GM12878 (cell line): Measurements from ENCODE around the gene GALNT12. TPM values are rescaled to one million over a fixed set of nuclear protein-coding genes. Genes with fewer than 3 reads are reported as not detected.

Experiments used
- ATAC-seq: fragments of 200-7000 bp; cut with Tn5 transposase; 3 replicates; pipeline ENCODE4 v1.9.1; 2020; ENCODE audit warnings: mild to moderate bottlenecking, moderate library complexity
- BruUV-seq: library from RNA; stranded (reverse); fragments of 400-500 nt; replicated peaks from 2 replicates; lab custom pipeline; 2021; lab: Mats Ljungman, UMichigan
- CTCF ChIA-PET: fragments of 300-600 bp; sonication (Branson Sonifier 250); formaldehyde crosslinking; extraction: SDS; loops from one replicate; lab custom pipeline; 2021; ENCODE audit warnings: inconsistent platforms; lab: Yijun Ruan, JAX
- POLR2A ChIA-PET: fragments of 350-600 bp; formaldehyde crosslinking; extraction: SDS; loops from one replicate; lab custom pipeline; 2021; ENCODE audit warnings: inconsistent platforms; lab: Charles Lee
- RAD21 ChIA-PET: fragments of 300-600 bp; sonication (Branson Sonifier 250); formaldehyde crosslinking; loops from one replicate; lab custom pipeline; 2023; ENCODE audit warnings: antibody characterized with exemption; ENCODE audit not compliant: unreplicated experiment; lab: Charles Lee
- SMC1A ChIA-PET: fragments of 300-600 bp; sonication (Branson Sonifier 250); formaldehyde crosslinking; loops from one replicate; lab custom pipeline; 2023; ENCODE audit not compliant: unreplicated experiment, uncharacterized antibody; lab: Charles Lee
- DNase-seq: peaks from one replicate; pipeline ENCODE4 v3.0.0-alpha.2; 2011; ENCODE audit warnings: low read depth, low spot score
- FAIRE-seq: peaks from 3 replicates; lab custom pipeline; 2011; peaks lifted over from hg19 to GRCh38; lab: Jason Lieb, UNC
- H2AFZ ChIP-seq: 2 replicates; pipeline ENCODE4 v1.6.0; 2011; ENCODE audit warnings: low read depth, low read length, control low read depth; ENCODE audit not compliant: control insufficient read depth
- H3K27ac ChIP-seq: 2 replicates; pipeline ENCODE4 v1.5.1; 2011; ENCODE audit warnings: control low read depth; ENCODE audit not compliant: control insufficient read depth, insufficient read depth
- H3K27me3 ChIP-seq, 2 experiments: replicated peaks in 1 of 2; 2 replicates each; pipeline versions ENCODE4 v1.6.0 to v1.6.1; 2011; ENCODE audit warnings: low read length in 1 of 2; ENCODE audit not compliant: control insufficient read depth in 2 of 2, insufficient read depth in 2 of 2
- H3K36me3 ChIP-seq, 2 experiments: 2 replicates each; pipeline ENCODE4 v1.5.1; 2011; ENCODE audit warnings: low read length in 1 of 2; ENCODE audit not compliant: control insufficient read depth in 2 of 2, insufficient read depth in 2 of 2
- H3K4me1 ChIP-seq: 2 replicates; pipeline ENCODE4 v1.6.1; 2011; ENCODE audit warnings: mild to moderate bottlenecking, low read length, moderate library complexity, mixed read lengths; ENCODE audit not compliant: control insufficient read depth, insufficient read depth
- H3K4me2 ChIP-seq: 2 replicates; pipeline ENCODE4 v1.6.0; 2011; ENCODE audit warnings: control low read depth; ENCODE audit not compliant: control insufficient read depth, insufficient read depth
- H3K4me3 ChIP-seq: fragments of 200-600 bp; sonication (generic); 2 replicates; pipeline ENCODE4 v1.5.1; 2016
- H3K79me2 ChIP-seq: 2 replicates; pipeline ENCODE4 v1.6.0; 2011; ENCODE audit warnings: low read length; ENCODE audit not compliant: control insufficient read depth, insufficient read depth
- H3K9ac ChIP-seq: 2 replicates; pipeline ENCODE4 v1.8.0; 2011; ENCODE audit warnings: low read length, control low read depth, mixed read lengths; ENCODE audit not compliant: control insufficient read depth, insufficient read depth
- H3K9me3 ChIP-seq: replicated peaks from 3 replicates; pipeline ENCODE4 v1.5.1; 2011; ENCODE audit warnings: mild to moderate bottlenecking, low read length; ENCODE audit not compliant: control insufficient read depth, insufficient read depth
- H4K20me1 ChIP-seq: 2 replicates; pipeline ENCODE4 v1.6.0; 2011; ENCODE audit not compliant: control insufficient read depth, insufficient read depth
- BMI1 ChIP-seq: fragments of 450-650 bp; IDR thresholded peaks from 2 replicates; pipeline ENCODE4 v1.6.1; 2016; ENCODE audit warnings: mild to moderate bottlenecking, moderate library complexity, borderline replicate concordance
- ESRRA ChIP-seq: IDR thresholded peaks from 2 replicates; pipeline ENCODE4 v1.6.1; 2012; ENCODE audit warnings: mild to moderate bottlenecking, low read length, improper control_type of control experiment
- MXI1 ChIP-seq: fragments of 150-350 bp; IDR thresholded peaks from 2 replicates; pipeline ENCODE4 v1.6.1; 2011; ENCODE audit warnings: low read depth, mild to moderate bottlenecking, inconsistent platforms, low read length, improper control_type of control experiment
- NFXL1 ChIP-seq: fragments of 450-650 bp; IDR thresholded peaks from 2 replicates; pipeline ENCODE4 v1.6.1; 2017; ENCODE audit warnings: antibody characterized with exemption, mild to moderate bottlenecking, borderline replicate concordance
- POLR2AphosphoS5 ChIP-seq: IDR thresholded peaks from 2 replicates; pipeline ENCODE4 v1.6.1; 2011; ENCODE audit warnings: mild to moderate bottlenecking, low read length, inconsistent platforms
- RAD21 ChIP-seq: IDR thresholded peaks from 2 replicates; pipeline ENCODE4 v1.6.1; 2011; ENCODE audit warnings: mild to moderate bottlenecking, low read depth, low read length, moderate library complexity; ENCODE audit not compliant: insufficient read depth
- REST ChIP-seq: IDR thresholded peaks from 2 replicates; pipeline ENCODE4 v1.6.1; 2012; ENCODE audit warnings: mild to moderate bottlenecking, low read depth, low read length
- SMAD1 ChIP-seq: fragments of 450-650 bp; IDR thresholded peaks from 2 replicates; pipeline ENCODE4 v1.6.1; 2018; ENCODE audit warnings: mild to moderate bottlenecking, low read depth; ENCODE audit not compliant: partially characterized antibody
- YBX1 ChIP-seq: fragments of 450-650 bp; IDR thresholded peaks from 2 replicates; pipeline ENCODE4 v1.6.1; 2016; ENCODE audit warnings: antibody characterized with exemption
- ZBTB40 ChIP-seq: fragments of 450-650 bp; IDR thresholded peaks from 2 replicates; pipeline ENCODE4 v1.6.1; 2016; ENCODE audit warnings: mild to moderate bottlenecking, moderate library complexity, borderline replicate concordance
- ZNF687 ChIP-seq: fragments of 450-650 bp; IDR thresholded peaks from 2 replicates; pipeline ENCODE4 v1.6.1; 2017; ENCODE audit warnings: mild to moderate bottlenecking, moderate library complexity
- WGBS: methylation state at CpG from one replicate; pipeline ENCODE4 v1.1.6; 2016; ENCODE audit warnings: low lambda C conversion rate; ENCODE audit not compliant: insufficient replicate concordance, insufficient coverage; ENCODE audit errors: missing lambda C conversion rate; 5-methylcytosine and 5-hydroxymethylcytosine counted together
- in situ Hi-C: fragments of 300-500 bp; cut with MboI; formaldehyde crosslinking; loops from 9 replicates; pipeline ENCODE4 v1.14.3; 2018; ENCODE audit warnings: mixed read lengths
- intact Hi-C: fragments of 100-400 bp; cut with micrococcal nuclease; formaldehyde crosslinking; loops from one replicate; pipeline ENCODE4 v1.14.2; 2022; ENCODE audit not compliant: unreplicated experiment
- polyA plus RNA-seq, 11 experiments: library from polyadenylated mRNA; depleted of rRNA in 4 of 11; unstranded in 6 of 11; stranded (reverse) in 5 of 11; fragments of >200 nt; fragmentation: Nextera tagmentation in 4 of 11; fragmentation: Illumina TruSeq in 1 of 11; extraction: Ambion mirVana in 4 of 11; extraction: Trizol in 1 of 11; gene quantifications; 1 replicate in 1 of 11; 2 replicates in 10 of 11; pipeline versions ENCODE4 v1.2.1 to v1.2.3, GENCODE V29; 2011 to 2016; ENCODE audit warnings: inconsistent platforms in 2 of 11, missing spikeins in 2 of 11, low read depth in 1 of 11
- total RNA-seq, 4 experiments: library from RNA; depleted of rRNA in 3 of 4; stranded (reverse); fragments of >200 nt in 3 of 4; fragmentation: Illumina TruSeq in 1 of 4; extraction: Trizol in 1 of 4; gene quantifications; 2 replicates each; pipeline versions ENCODE4 v1.2.1 to v1.2.3, GENCODE V29; 2013 to 2021

The GALNT12 gene
- total and polyA plus RNA-seq, 10 of the 15 experiments (the other 5 are each of a cell fraction or from before 2014, with no cell fraction given), result 0.13 to 5.3 (median 3.2) TPM

GRCh38 chr9:98879963-98880310 lies 72.5 kb downstream of the GALNT12 start:
- H3K9me3 ChIP-seq, result no peaks in the 10 kb centered on the region
- peaks cover 0 to 6% of the 10 kb centered on the region in 2 experiments; a peak in 2 of 4 replicates for H3K27me3 ChIP-seq
- intact Hi-C loops, result no loop called here
- H3K4me3 ChIP-seq, result no peak overlapping the region
- no peaks in the 10 kb centered on the region for H4K20me1 ChIP-seq
- DNase-seq (no peak), FAIRE-seq (no peak), ATAC-seq (no peak)
- no peak overlapping the region for H3K27ac ChIP-seq
- H3K9ac ChIP-seq, result no peak overlapping the region
- ChIA-PET CTCF (no interaction called here), POLR2A (no interaction called here), RAD21 (no interaction called here), SMC1A (no interaction called here)
- no TSS peak for BruUV-seq
- H2AFZ ChIP-seq, result no peak overlapping the region
- H3K79me2 ChIP-seq, result no peaks in the 10 kb centered on the region
- H3K36me3 ChIP-seq, result no peaks in the 10 kb centered on the region
- WGBS, result under 1% methylated on average over 8 of the region's 8 CpGs
- H3K4me1 ChIP-seq, result no peaks in the 10 kb centered on the region
- H3K4me2 ChIP-seq, result no peak overlapping the region
- in situ Hi-C loops, result no loop called here
- TF ChIP-seq BMI1 (no peak), REST (no peak), MXI1 (no peak), POLR2AphosphoS5 (no peak), ZBTB40 (no peak), NFXL1 (no peak), ZNF687 (no peak), YBX1 (no peak), SMAD1 (no peak), RAD21 (no peak), ESRRA (no peak)
